H1 (cell line): ENCODE data around the gene BRPF1. TPM values are rescaled to one million over a fixed set of nuclear protein-coding genes. Genes with fewer than 3 reads are reported as not detected.

Experiments
- CTCF ChIA-PET: fragments of 300-600 bp; sonication (Branson Sonifier 250); formaldehyde crosslinking; loops from one replicate; lab custom pipeline; 2021; ENCODE audit not compliant: partially characterized antibody; lab: Charles Lee
- POLR2A ChIA-PET: fragments of 300-600 bp; sonication (Branson Sonifier 250); formaldehyde crosslinking; loops from one replicate; lab custom pipeline; 2021; ENCODE audit warnings: inconsistent platforms; ENCODE audit not compliant: partially characterized antibody; lab: Charles Lee
- DNase-seq, 2 experiments: peaks; one replicate each; pipeline versions ENCODE4 v3.0.0 to v3.0.0-alpha.2; 2010 to 2022; ENCODE audit warnings: low spot score in 2 of 2, low read depth in 1 of 2, mixed read lengths in 1 of 2
- FAIRE-seq: peaks from 2 replicates; lab custom pipeline; 2011; peaks lifted over from hg19 to GRCh38; lab: Jason Lieb, UNC
- H2AFZ ChIP-seq: 2 replicates; pipeline ENCODE4 v1.8.1; 2012; ENCODE audit warnings: low read length, inconsistent platforms
- H2AK5ac ChIP-seq: 2 replicates; pipeline ENCODE4 v1.6.1; 2013; ENCODE audit warnings: low read depth, low read length
- H2BK120ac ChIP-seq: replicated peaks from 2 replicates; pipeline ENCODE3; 2013; ENCODE audit warnings: low read depth, low read length, inconsistent platforms
- H2BK12ac ChIP-seq: 2 replicates; pipeline ENCODE4 v1.6.1; 2013; ENCODE audit warnings: low read depth, low read length
- H2BK15ac ChIP-seq: 2 replicates; pipeline ENCODE4 v1.6.1; 2013; ENCODE audit warnings: low read length
- H2BK20ac ChIP-seq: 2 replicates; pipeline ENCODE4 v1.6.1; 2013; ENCODE audit warnings: low read length
- H2BK5ac ChIP-seq: 2 replicates; pipeline ENCODE4 v1.6.1; 2013; ENCODE audit warnings: low read depth, low read length
- H3K14ac ChIP-seq: 2 replicates; pipeline ENCODE4 v1.6.1; 2013; ENCODE audit warnings: inconsistent platforms; ENCODE audit not compliant: insufficient read length
- H3K18ac ChIP-seq: 2 replicates; pipeline ENCODE4 v1.6.1; 2013; ENCODE audit warnings: low read length; ENCODE audit errors: extremely low read depth
- H3K23ac ChIP-seq: 2 replicates; pipeline ENCODE4 v1.6.1; 2013; ENCODE audit warnings: inconsistent platforms; ENCODE audit not compliant: insufficient read length
- H3K23me2 ChIP-seq: 2 replicates; pipeline ENCODE4 v1.6.1; 2013; ENCODE audit warnings: low read depth, low read length
- H3K27ac ChIP-seq: 2 replicates; pipeline ENCODE4 v1.6.1; 2011; ENCODE audit warnings: low read depth, low read length, inconsistent platforms
- H3K27me3 ChIP-seq, 4 experiments: replicated peaks in 1 of 4; 1 replicate in 1 of 4; 2 replicates in 3 of 4; pipeline versions ENCODE4 v1.6.1 to v1.8.1; 2011 to 2013; ENCODE audit warnings: low read length in 3 of 4, mild to moderate bottlenecking in 3 of 4, inconsistent platforms in 2 of 4, mixed read lengths in 2 of 4, moderate library complexity in 1 of 4; ENCODE audit not compliant: control insufficient read depth in 3 of 4, insufficient read depth in 3 of 4; ENCODE audit errors: extremely low read depth in 1 of 4
- H3K36me3 ChIP-seq, 4 experiments: 2 replicates each; pipeline versions ENCODE4 v1.6.1 to v1.8.1; 2011 to 2013; ENCODE audit warnings: mild to moderate bottlenecking in 4 of 4, low read length in 3 of 4, moderate library complexity in 2 of 4, control low read depth in 1 of 4, inconsistent platforms in 1 of 4; ENCODE audit not compliant: insufficient read depth in 4 of 4, control insufficient read depth in 2 of 4
- H3K4ac ChIP-seq: replicated peaks from 2 replicates; pipeline ENCODE3; 2013; ENCODE audit warnings: low read length, low read depth, mixed read lengths, inconsistent platforms; ENCODE audit not compliant: insufficient read length
- H3K4me1 ChIP-seq, 4 experiments: replicated peaks in 1 of 4; 1 replicate in 1 of 4; 2 replicates in 3 of 4; pipeline versions ENCODE4 v1.6.1 to v1.8.1; 2011 to 2013; ENCODE audit warnings: low read length in 3 of 4, inconsistent platforms in 2 of 4, mixed read lengths in 1 of 4; ENCODE audit not compliant: insufficient read depth in 4 of 4, control insufficient read depth in 3 of 4
- H3K4me2 ChIP-seq, 2 experiments: 2 replicates each; pipeline versions ENCODE4 v1.6.1 to v1.8.1; 2011 to 2013; ENCODE audit warnings: low read depth in 2 of 2, low read length in 2 of 2, control low read depth in 1 of 2, inconsistent platforms in 1 of 2, mild to moderate bottlenecking in 1 of 2; ENCODE audit not compliant: insufficient read depth in 1 of 2
- H3K4me3 ChIP-seq, 4 experiments: fragments of 200-600, 300-600 bp in 1 of 4; sonication (generic), shearing (Covaris generic), sonication (Bioruptor Twin) in 1 of 4; 2 replicates each; pipeline versions ENCODE4 v1.5.1 to v1.8.1; 2011 to 2016; ENCODE audit warnings: low read length in 4 of 4, low read depth in 3 of 4, control low read depth in 2 of 4, inconsistent platforms in 2 of 4, mild to moderate bottlenecking in 2 of 4, mixed read lengths in 1 of 4, moderate library complexity in 1 of 4; ENCODE audit not compliant: insufficient read depth in 2 of 4; ENCODE audit errors: extremely low read depth in 1 of 4
- H3K56ac ChIP-seq: replicated peaks from 2 replicates; pipeline ENCODE3; 2013; ENCODE audit warnings: low read depth, mild to moderate bottlenecking, mixed read lengths, low read length, inconsistent platforms; ENCODE audit not compliant: insufficient read length
- H3K79me1 ChIP-seq: 2 replicates; pipeline ENCODE4 v1.6.1; 2013; ENCODE audit warnings: low read depth, low read length, control low read depth
- H3K79me2 ChIP-seq, 2 experiments: 2 replicates each; pipeline versions ENCODE4 v1.6.1 to v1.8.1; 2012 to 2013; ENCODE audit warnings: low read length in 2 of 2, mild to moderate bottlenecking in 2 of 2, inconsistent platforms in 1 of 2; ENCODE audit not compliant: insufficient read depth in 2 of 2, control insufficient read depth in 1 of 2
- H3K9ac ChIP-seq, 4 experiments: replicated peaks in 1 of 4; 1 replicate in 1 of 4; 2 replicates in 3 of 4; pipeline versions ENCODE4 v1.6.1 to v1.8.1; 2011 to 2013; ENCODE audit warnings: low read depth in 3 of 4, low read length in 3 of 4, control low read depth in 2 of 4, mild to moderate bottlenecking in 2 of 4, moderate library complexity in 2 of 4, inconsistent platforms in 1 of 4; ENCODE audit errors: extremely low read depth in 1 of 4
- H3K9me3 ChIP-seq, 2 experiments: 2 replicates each; pipeline versions ENCODE4 v1.6.1 to v1.8.1; 2012 to 2013; ENCODE audit warnings: mild to moderate bottlenecking in 2 of 2, moderate library complexity in 2 of 2, control low read depth in 1 of 2, inconsistent platforms in 1 of 2, low read depth in 1 of 2, low read length in 1 of 2, mixed read lengths in 1 of 2; ENCODE audit not compliant: insufficient read depth in 2 of 2
- H4K20me1 ChIP-seq, 2 experiments: replicated peaks in 1 of 2; 2 replicates each; pipeline versions ENCODE3 to v1.8.1; 2011 to 2013; ENCODE audit warnings: inconsistent platforms in 2 of 2, low read length in 2 of 2, mild to moderate bottlenecking in 1 of 2; ENCODE audit not compliant: insufficient read depth in 2 of 2, control insufficient read depth in 1 of 2
- H4K5ac ChIP-seq: 2 replicates; pipeline ENCODE4 v1.6.1; 2013; ENCODE audit warnings: low read length, low read depth, mixed read lengths, inconsistent platforms; ENCODE audit not compliant: insufficient read length
- H4K8ac ChIP-seq: 2 replicates; pipeline ENCODE4 v1.8.0; 2013; ENCODE audit warnings: mild to moderate bottlenecking, moderate library complexity, low read length, inconsistent platforms; ENCODE audit not compliant: insufficient read depth; ENCODE audit errors: extremely low read depth
- H4K91ac ChIP-seq: replicated peaks from 2 replicates; pipeline ENCODE3; 2013; ENCODE audit warnings: low read length, mixed read lengths, inconsistent platforms; ENCODE audit not compliant: insufficient read length
- EGR1 ChIP-seq: IDR thresholded peaks from 2 replicates; pipeline ENCODE4 v1.6.1; 2011; ENCODE audit warnings: low read depth, low read length, borderline replicate concordance
- JUN ChIP-seq: IDR thresholded peaks from 2 replicates; pipeline ENCODE4 v1.6.1; 2011; ENCODE audit warnings: low read depth, mild to moderate bottlenecking, improper control_type of control experiment, low read length
- JUND ChIP-seq: IDR thresholded peaks from 2 replicates; pipeline ENCODE4 v1.6.1; 2011; ENCODE audit warnings: mild to moderate bottlenecking, improper control_type of control experiment, low read length
- KDM4A ChIP-seq: IDR thresholded peaks from one replicate; pipeline ENCODE4 v1.7.1; 2012; ENCODE audit warnings: low read depth, mild to moderate bottlenecking, moderate library complexity, low read length, inconsistent platforms; ENCODE audit not compliant: severe bottlenecking
- PHF8 ChIP-seq: fragments of 200-600 bp; sonication (generic); conservative IDR thresholded peaks from 2 replicates; pipeline ENCODE4 v1.7.1; 2012; ENCODE audit warnings: low read depth, mild to moderate bottlenecking, inconsistent platforms, low read length, moderate library complexity
- POLR2A ChIP-seq, 2 experiments: IDR thresholded peaks; 1 replicate in 1 of 2; 2 replicates in 1 of 2; pipeline ENCODE4 v1.6.1; 2011; ENCODE audit warnings: low read depth in 2 of 2, low read length in 2 of 2, mild to moderate bottlenecking in 2 of 2; ENCODE audit errors: control extremely low read depth in 1 of 2
- POLR2AphosphoS5 ChIP-seq: IDR thresholded peaks from 2 replicates; pipeline ENCODE4 v1.6.1; 2011; ENCODE audit warnings: low read depth, low read length
- SAP30 ChIP-seq: fragments of 300-600 bp; sonication (generic); IDR thresholded peaks from 2 replicates; pipeline ENCODE4 v1.7.1; 2012; ENCODE audit warnings: low read length, moderate library complexity, mild to moderate bottlenecking, inconsistent platforms; ENCODE audit not compliant: insufficient read depth, insufficient replicate concordance
- SP2 ChIP-seq: IDR thresholded peaks from 2 replicates; pipeline ENCODE4 v1.6.1; 2012; ENCODE audit warnings: mild to moderate bottlenecking, low read length, inconsistent platforms
- SP4 ChIP-seq: IDR thresholded peaks from 2 replicates; pipeline ENCODE4 v1.6.1; 2012; ENCODE audit warnings: low read length, inconsistent platforms
- SRF ChIP-seq: IDR thresholded peaks from 2 replicates; pipeline ENCODE4 v1.6.1; 2011; ENCODE audit warnings: mild to moderate bottlenecking, low read depth, low read length, moderate library complexity
- TAF1 ChIP-seq: IDR thresholded peaks from 2 replicates; pipeline ENCODE4 v1.6.1; 2011; ENCODE audit warnings: mild to moderate bottlenecking, low read depth, low read length
- TAF7 ChIP-seq: optimal IDR thresholded peaks from 2 replicates; pipeline ENCODE3; 2011; ENCODE audit warnings: low read depth, mild to moderate bottlenecking, inconsistent platforms, low read length, moderate library complexity, borderline replicate concordance
- TBP ChIP-seq: IDR thresholded peaks from 2 replicates; pipeline ENCODE4 v1.6.1; 2011; ENCODE audit warnings: low read depth, low read length, improper control_type of control experiment
- WGBS, 2 experiments: shearing (Covaris generic) in 1 of 2; methylation state at CpG; one replicate each; pipeline versions ENCODE4 v1.1.6 to v1.1.7; 2013 to 2015; ENCODE audit warnings: low lambda C conversion rate in 2 of 2, mixed read lengths in 2 of 2, inconsistent platforms in 1 of 2, low coverage in 1 of 2, missing lambda C conversion rate in 1 of 2; ENCODE audit not compliant: insufficient replicate concordance in 2 of 2, insufficient coverage in 1 of 2, insufficient read length in 1 of 2; ENCODE audit errors: extremely low coverage in 1 of 2, missing lambda C conversion rate in 1 of 2; 5-methylcytosine and 5-hydroxymethylcytosine counted together
- polyA plus RNA-seq, 7 experiments: library from polyadenylated mRNA; depleted of rRNA in 3 of 7; stranded (reverse) in 5 of 7; unstranded in 2 of 7; fragments of >200 nt in 5 of 7; fragments of 200-250 nt in 2 of 7; gene quantifications; 1 replicate in 5 of 7; 2 replicates in 1 of 7; 4 replicates in 1 of 7; pipeline versions ENCODE4 v1.2.1 to v1.2.3, GENCODE V29; 2011 to 2013; ENCODE audit warnings: missing spikeins in 2 of 7, mixed read lengths in 2 of 7
- total RNA-seq: library from RNA; stranded (reverse); fragmentation: NEBNext Ultra II Directional; extraction: Animal tissue kit (Norgen Biotek cat#: 25700); gene quantifications from 2 replicates; pipeline ENCODE4 v1.2.1, GENCODE V29; 2021
- TF ChIP-seq, protein P1 (sequence below): IDR thresholded peaks from 2 replicates; pipeline ENCODE4 v1.6.1; 2012; ENCODE audit warnings: inconsistent platforms

The BRPF1 gene
- total and polyA plus RNA-seq, 2 of the 8 experiments (the other 6 are each of a cell fraction or from before 2014, with no cell fraction given), result 11.3 to 21.7 TPM

GRCh38 chr3:9781551-9781950, 50.0 kb downstream of the BRPF1 start:
- H3K79me2 ChIP-seq, result no peaks in the 10 kb centered on the region
- H3K27ac ChIP-seq, result no peak overlapping the region
- H2AFZ ChIP-seq, result no peak overlapping the region
- no peak overlapping the region for H3K4me2 ChIP-seq
- H2BK12ac ChIP-seq, result no peak overlapping the region
- ChIA-PET CTCF (interaction anchor here (0.6 to 3.9 kb wide), 8 partner anchors 10 to 654 kb away, joined by 3 to 11 read pairs (median 5); no protein-coding TSS in a partner anchor), POLR2A (interaction anchor here (0.6 to 2.3 kb wide), 5 partner anchors 10 to 267 kb away, joined by 3 to 9 read pairs (median 3); partner anchors contain the start of gene OGG1)
- H3K36me3 ChIP-seq, result peaks cover 4 to 40% (median 25%) of the 10 kb centered on the region in 4 experiments
- DNase-seq, result no peak
- H2BK5ac ChIP-seq, result no peak overlapping the region
- TF ChIP-seq SAP30, result no peak
- TF ChIP-seq TAF1, result no peak
- TF ChIP-seq TBP, result no peak
- no peak for TF ChIP-seq EGR1
- TF ChIP-seq SP2, result no peak
- TF ChIP-seq SRF, result no peak
- TF ChIP-seq KDM4A, result no peak
- no peak for TF ChIP-seq TAF7
- TF ChIP-seq JUND, result no peak
- TF ChIP-seq, protein P1, sequence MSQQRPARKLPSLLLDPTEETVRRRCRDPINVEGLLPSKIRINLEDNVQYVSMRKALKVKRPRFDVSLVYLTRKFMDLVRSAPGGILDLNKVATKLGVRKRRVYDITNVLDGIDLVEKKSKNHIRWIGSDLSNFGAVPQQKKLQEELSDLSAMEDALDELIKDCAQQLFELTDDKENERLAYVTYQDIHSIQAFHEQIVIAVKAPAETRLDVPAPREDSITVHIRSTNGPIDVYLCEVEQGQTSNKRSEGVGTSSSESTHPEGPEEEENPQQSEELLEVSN, result no peak
- no peak for TF ChIP-seq PHF8
- no peak for TF ChIP-seq JUN
- no peak for TF ChIP-seq POLR2AphosphoS5
- TF ChIP-seq SP4, result no peak
- no peak for TF ChIP-seq POLR2A (IDR thresholded peaks at IDR 0.05; ENCODE audit: control extremely low read depth in 1 of 2, low read depth in 2 of 2, low read length in 2 of 2)
- H3K9ac ChIP-seq, result no peak overlapping the region
- no peak overlapping the region for H3K56ac ChIP-seq
- H2BK20ac ChIP-seq, result no peak overlapping the region
- H4K91ac ChIP-seq, result no peak overlapping the region
- H3K4ac ChIP-seq, result no peak overlapping the region
- no peak overlapping the region for H3K23ac ChIP-seq
- H2BK15ac ChIP-seq, result no peak overlapping the region
- H3K23me2 ChIP-seq, result no peaks in the 10 kb centered on the region; the same call in 1 of the 2 replicates
- no peak overlapping the region for H3K18ac ChIP-seq
- H4K8ac ChIP-seq, result no peak overlapping the region
- no peaks in the 10 kb centered on the region for H3K79me1 ChIP-seq
- no peak overlapping the region for H4K5ac ChIP-seq
- 86% methylated on average over 1 of the region's 1 CpG; no CpG with 5 or more reads in 1 of the 2 experiments for WGBS, 2 experiments
- H2BK120ac ChIP-seq, result no peak overlapping the region
- no peaks in the 10 kb centered on the region for H3K9me3 ChIP-seq
- no peak overlapping the region for H3K14ac ChIP-seq
- no peak for FAIRE-seq
- no peak overlapping the region for H3K4me3 ChIP-seq
- H3K4me1 ChIP-seq, result no peaks in the 10 kb centered on the region
- peaks cover 0 to 3% (median 0%) of the 10 kb centered on the region in 4 experiments; a peak in 1 of 7 replicates for H3K27me3 ChIP-seq
- H4K20me1 ChIP-seq, result no peaks in the 10 kb centered on the region
- no peak overlapping the region for H2AK5ac ChIP-seq
